ENCODE results near the gene RELN.

The RELN gene

DNA sequence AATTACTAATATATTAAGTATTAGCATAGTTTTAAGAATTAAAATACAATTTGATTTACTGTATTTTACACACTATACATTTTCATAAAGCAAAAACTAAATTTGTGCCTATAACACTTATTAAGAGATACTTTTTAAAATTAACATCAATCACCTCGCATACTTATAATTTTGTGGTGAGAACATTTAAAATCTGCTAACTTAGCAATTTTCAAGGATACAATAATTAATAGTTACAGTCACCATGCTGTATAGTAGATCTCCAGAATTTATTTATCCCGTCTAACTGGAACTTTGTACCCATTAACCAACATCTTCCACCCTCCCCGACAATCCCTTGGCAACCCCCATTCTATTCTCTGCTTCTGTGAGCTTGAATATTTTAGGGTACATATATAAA lies 47.5 kb downstream of the RELN start:
- H3K9me3 ChIP-seq: no peaks in the 10 kb centered on the region
- H3K4me3 ChIP-seq (ENCODE audit: low read depth in 1 of 2, low read length in 1 of 2): no peak overlapping the region
- no peak overlapping the region for H3K27ac ChIP-seq
- no peak for TF ChIP-seq CTCF (IDR thresholded peaks at IDR 0.05)
- no peaks in the 10 kb centered on the region for H3K4me1 ChIP-seq (ENCODE audit: control insufficient read depth in 1 of 2, insufficient read depth in 1 of 2, low read depth in 1 of 2, low read length in 1 of 2)
- no peaks in the 10 kb centered on the region for H3K36me3 ChIP-seq
- no peaks in the 10 kb centered on the region for H3K27me3 ChIP-seq

DNA sequence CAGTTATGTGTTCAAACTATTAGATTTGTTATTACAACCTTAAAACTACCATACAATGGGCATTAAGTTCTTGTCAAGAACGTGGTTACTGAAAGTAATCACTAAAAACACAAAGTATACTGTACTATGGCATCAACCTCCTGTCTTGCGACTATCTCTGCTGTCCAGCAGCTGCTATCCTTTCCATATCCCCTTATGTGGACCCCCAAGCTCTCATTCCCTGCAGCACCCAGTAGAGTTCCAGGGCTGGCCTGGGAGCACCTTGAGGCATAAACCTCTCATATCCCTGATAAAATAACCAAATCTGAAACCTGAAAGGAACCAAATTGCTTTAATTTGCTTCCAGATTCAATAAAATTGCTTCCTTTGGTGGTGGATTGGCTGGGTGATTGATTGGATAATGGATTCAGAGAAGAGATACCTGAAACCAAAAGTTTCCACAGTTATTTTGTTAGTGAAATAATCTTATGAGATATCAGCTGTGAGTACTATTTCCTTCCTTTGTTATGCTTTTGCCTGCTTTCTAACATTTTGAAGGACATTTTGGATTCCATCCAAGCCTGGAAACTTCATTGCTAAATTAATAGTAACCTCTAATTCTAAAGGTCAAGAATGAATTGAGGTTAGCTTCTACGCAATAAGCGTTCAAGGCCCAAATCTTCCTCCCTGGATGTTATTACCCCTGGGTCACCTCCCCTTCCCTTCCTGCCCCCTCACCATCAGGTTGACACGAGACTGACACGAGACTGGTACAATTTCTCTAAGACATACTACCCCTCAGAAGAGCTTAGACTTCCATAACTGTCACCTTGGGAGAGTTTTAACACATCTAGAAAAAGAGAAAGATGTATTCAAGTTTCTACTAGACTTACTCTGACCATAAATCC lies 48.8 kb downstream of the RELN start:
- Histone ChIP-seq H3K27me3 (no peaks in the 10 kb centered on the region), H3K4me1 (ENCODE audit: control insufficient read depth in 1 of 2, insufficient read depth in 1 of 2, low read depth in 1 of 2, low read length in 1 of 2) (no peaks in the 10 kb centered on the region), H3K36me3 (no peaks in the 10 kb centered on the region), H3K4me3 (ENCODE audit: low read depth in 1 of 2, low read length in 1 of 2) (no peak overlapping the region), H3K9me3 (no peaks in the 10 kb centered on the region), H3K27ac (no peak overlapping the region)
- no peak for TF ChIP-seq CTCF (IDR thresholded peaks at IDR 0.05)

DNA sequence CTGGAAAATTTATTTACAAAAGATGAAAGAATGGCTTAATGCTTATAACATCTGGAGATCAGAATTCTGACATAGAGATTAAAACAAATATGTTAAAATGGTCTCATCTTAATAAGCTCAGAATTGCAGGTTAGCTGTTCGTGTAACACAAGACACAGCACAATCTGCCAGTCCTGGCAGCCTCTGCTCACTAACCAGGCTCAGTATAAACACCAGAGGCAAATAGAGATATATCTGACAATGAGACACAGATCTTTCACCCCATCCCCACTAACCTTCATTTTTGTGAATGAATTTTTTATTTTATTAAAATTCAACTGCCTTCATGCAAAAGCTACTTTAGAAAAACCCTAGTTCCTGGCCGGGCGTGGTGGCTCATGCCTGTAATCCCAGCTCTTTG lies 51.8 kb downstream of the RELN start:
- H3K27ac ChIP-seq: no peak overlapping the region
- TF ChIP-seq CTCF (IDR thresholded peaks at IDR 0.05): no peak
- no peak overlapping the region for H3K4me3 ChIP-seq (ENCODE audit: low read depth in 1 of 2, low read length in 1 of 2)
- H3K27me3 ChIP-seq: no peaks in the 10 kb centered on the region
- H3K9me3 ChIP-seq: no peaks in the 10 kb centered on the region
- no peaks in the 10 kb centered on the region for H3K4me1 ChIP-seq (ENCODE audit: control insufficient read depth in 1 of 2, insufficient read depth in 1 of 2, low read depth in 1 of 2, low read length in 1 of 2)
- H3K36me3 ChIP-seq: no peaks in the 10 kb centered on the region

GRCh38 chr7:103936558-103936957 lies 52.9 kb downstream of the RELN start:
- Histone ChIP-seq H3K27ac (no peak overlapping the region), H3K4me3 (ENCODE audit: low read depth in 1 of 2, low read length in 1 of 2) (no peak overlapping the region), H3K9me3 (no peaks in the 10 kb centered on the region), H3K36me3 (no peaks in the 10 kb centered on the region), H3K4me1 (ENCODE audit: control insufficient read depth in 1 of 2, insufficient read depth in 1 of 2, low read depth in 1 of 2, low read length in 1 of 2) (no peaks in the 10 kb centered on the region), H3K27me3 (no peaks in the 10 kb centered on the region)
- TF ChIP-seq CTCF (IDR thresholded peaks at IDR 0.05): no peak

GRCh38 chr7:103934508-103934907 lies 55.0 kb downstream of the RELN start:
- Histone ChIP-seq H3K4me3 (ENCODE audit: low read depth in 1 of 2, low read length in 1 of 2) (no peak overlapping the region), H3K36me3 (no peaks in the 10 kb centered on the region), H3K4me1 (ENCODE audit: control insufficient read depth in 1 of 2, insufficient read depth in 1 of 2, low read depth in 1 of 2, low read length in 1 of 2) (no peaks in the 10 kb centered on the region), H3K9me3 (no peaks in the 10 kb centered on the region), H3K27ac (no peak overlapping the region), H3K27me3 (no peaks in the 10 kb centered on the region)
- no peak for TF ChIP-seq CTCF (IDR thresholded peaks at IDR 0.05)

Measured in neutrophil (primary cell).